ENCODE data around the gene DRD5.

The DRD5 gene

DNA sequence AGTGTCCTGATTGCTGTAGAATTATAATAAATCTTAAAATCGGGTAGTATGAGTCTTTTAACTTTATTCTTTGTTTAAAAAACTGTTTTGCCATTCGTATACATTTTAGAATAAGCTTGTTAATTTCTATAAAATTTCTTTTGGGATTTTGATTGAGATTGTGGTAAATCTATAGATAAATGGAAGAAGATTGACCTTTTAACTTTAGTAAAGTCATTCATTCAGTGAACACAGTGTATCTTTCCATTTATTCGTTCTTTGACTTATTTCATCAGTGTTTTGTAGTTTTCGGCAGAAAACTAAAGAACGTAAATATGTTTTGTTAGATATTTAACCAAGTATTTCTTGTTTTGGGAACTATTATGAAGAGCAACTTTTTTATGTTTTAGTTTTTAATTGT lies 38.9 kb downstream of the DRD5 start:
- no peak for DNase-seq

DNA sequence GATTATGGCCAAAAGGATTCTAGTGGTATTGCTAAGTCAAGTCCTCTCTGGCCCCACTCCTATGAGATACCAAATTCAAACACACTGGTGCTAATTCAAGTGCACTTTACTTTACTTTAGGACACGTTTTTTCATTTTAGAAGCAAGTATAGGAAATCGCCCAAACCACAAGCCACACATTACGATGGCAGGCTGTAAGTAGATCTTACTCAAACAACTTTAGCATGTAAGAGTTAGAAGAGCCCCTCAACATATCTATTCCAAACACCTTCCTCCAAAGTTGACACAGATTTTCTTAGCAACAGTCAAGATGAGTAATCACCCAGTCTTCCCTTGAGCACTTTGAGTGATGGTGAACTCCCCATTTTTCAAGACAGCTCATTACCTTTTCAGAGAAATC lies 43.6 kb downstream of the DRD5 start:
- no peak for DNase-seq

DNA sequence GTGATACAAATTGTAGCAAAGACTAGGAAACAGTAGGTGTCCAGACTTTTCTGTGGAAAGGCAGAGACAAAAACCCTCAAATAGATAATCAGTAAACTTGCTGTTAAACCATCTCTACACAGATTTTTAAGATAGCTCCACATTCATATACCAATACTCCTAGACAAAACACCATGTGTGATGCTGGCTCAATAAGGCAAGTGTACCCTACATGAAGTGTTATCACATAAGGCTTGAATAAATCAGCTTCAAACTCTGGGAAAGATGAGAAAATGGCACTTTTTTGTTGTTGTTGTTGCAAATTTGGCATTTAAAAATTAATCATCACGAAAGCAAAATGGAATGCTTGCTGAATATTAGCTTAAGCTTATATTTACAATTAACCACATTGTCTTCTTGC lies 45.1 kb downstream of the DRD5 start:
- DNase-seq: no peak

DNA sequence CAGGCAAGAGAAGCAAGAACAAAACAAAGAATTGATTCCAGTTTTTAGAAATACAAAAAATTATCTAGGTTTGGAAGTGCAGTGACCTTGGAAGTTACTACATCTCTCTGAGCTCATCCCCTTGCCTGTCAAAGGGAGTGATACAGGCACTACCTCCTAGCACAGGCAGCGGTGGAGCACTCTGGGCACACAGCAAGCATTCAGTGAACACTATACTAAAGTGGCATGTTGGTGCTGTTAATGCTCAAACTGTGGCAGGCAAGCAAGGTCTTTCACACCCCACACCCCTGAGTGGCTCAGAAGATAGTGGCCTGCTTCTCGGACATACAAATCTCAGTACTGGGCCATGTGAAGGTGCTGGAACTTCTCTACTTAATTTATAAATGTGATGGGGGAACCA lies 51.2 kb downstream of the DRD5 start:
- no peak for DNase-seq

DNA sequence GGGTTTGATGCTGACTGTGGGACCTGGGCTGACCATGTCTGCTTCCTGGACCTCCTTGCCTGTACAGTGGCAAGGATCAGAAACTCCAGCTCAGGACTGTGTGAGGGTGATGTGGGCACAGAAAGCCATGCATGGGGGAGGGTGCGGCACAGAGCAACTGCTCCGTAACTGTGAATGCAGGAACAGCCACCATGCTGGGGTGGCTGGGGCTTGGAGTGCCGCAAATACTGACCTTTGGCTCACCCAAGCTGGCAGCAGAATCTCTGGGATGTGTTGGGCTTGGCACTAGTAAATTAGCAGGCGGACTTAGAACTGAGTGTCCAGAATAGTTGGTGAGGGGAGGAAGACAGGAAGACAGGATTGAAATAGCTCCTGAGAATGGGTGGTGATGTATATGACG lies 52.0 kb downstream of the DRD5 start:
- DNase-seq: no peak
